Measurements from ENCODE around the gene SYTL3.

DNA sequence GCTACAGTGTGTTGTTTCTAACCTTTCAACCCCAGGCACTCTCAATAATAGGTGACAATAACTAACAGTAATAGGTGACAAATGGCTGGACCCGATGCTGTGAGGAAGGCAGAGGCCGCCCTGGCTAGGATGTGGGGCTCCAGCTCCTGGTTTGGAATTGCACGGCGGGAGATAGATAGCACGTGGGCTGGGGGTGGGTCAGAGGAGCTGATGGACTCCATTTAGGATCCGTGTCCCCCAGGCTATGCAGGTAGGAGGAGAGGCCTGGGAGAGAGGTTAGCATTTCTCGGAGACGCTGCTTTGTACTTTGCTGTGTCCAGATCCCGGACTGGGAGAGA is 107.9 kb downstream of the SYTL3 start:
- no peak for TF ChIP-seq EZH2 (IDR thresholded peaks at IDR 0.05; ENCODE audit: low read length)
- TF ChIP-seq, protein P1, sequence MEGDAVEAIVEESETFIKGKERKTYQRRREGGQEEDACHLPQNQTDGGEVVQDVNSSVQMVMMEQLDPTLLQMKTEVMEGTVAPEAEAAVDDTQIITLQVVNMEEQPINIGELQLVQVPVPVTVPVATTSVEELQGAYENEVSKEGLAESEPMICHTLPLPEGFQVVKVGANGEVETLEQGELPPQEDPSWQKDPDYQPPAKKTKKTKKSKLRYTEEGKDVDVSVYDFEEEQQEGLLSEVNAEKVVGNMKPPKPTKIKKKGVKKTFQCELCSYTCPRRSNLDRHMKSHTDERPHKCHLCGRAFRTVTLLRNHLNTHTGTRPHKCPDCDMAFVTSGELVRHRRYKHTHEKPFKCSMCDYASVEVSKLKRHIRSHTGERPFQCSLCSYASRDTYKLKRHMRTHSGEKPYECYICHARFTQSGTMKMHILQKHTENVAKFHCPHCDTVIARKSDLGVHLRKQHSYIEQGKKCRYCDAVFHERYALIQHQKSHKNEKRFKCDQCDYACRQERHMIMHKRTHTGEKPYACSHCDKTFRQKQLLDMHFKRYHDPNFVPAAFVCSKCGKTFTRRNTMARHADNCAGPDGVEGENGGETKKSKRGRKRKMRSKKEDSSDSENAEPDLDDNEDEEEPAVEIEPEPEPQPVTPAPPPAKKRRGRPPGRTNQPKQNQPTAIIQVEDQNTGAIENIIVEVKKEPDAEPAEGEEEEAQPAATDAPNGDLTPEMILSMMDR (optimal IDR thresholded peaks at IDR 0.05 in 1 of 3, IDR thresholded peaks at IDR 0.05 in 1 of 3, conservative IDR thresholded peaks at IDR 0.05 in 1 of 3; ENCODE audit: extremely low read depth in 1 of 3, insufficient read depth in 2 of 3, low read length in 3 of 3): no peak

Data from keratinocyte (primary cell).